ENCODE results near the gene PTN.
"Not testable (repeated sequence)": the region's sequence is repeated elsewhere in the genome, so short reads cannot be mapped to it uniquely, and the experiment has no call there.

Gene PTN

GRCh38 chr7:137298464-137298794, 45.1 kb downstream of the PTN start:
- H3K27me3 Mint-ChIP-seq: no peaks in the 10 kb centered on the region
- no peaks in the 10 kb centered on the region for H3K36me3 Mint-ChIP-seq

GRCh38 chr7:137297551-137298463, 45.7 kb downstream of the PTN start:
- Mint-ChIP-seq H3K27me3 (no peaks in the 10 kb centered on the region), H3K4me1 (no peaks in the 10 kb centered on the region), H3K4me3 (no peak overlapping the region), H3K9me3 (no peaks in the 10 kb centered on the region), H3K36me3 (no peaks in the 10 kb centered on the region), H3K27ac (no peak overlapping the region)
- ATAC-seq: no peak

More at GRCh38 chr7:137298464-137298794, 45.1 kb downstream of the PTN start:
- Mint-ChIP-seq H3K4me1 (no peaks in the 10 kb centered on the region), H3K4me3 (no peak overlapping the region), H3K9me3 (no peaks in the 10 kb centered on the region), H3K27ac (no peak overlapping the region)
- ATAC-seq: no peak

- no peaks in the 10 kb centered on the region for H3K36me3 Mint-ChIP-seq
- no peak overlapping the region for H3K4me3 Mint-ChIP-seq
- no peak for ATAC-seq
- H3K4me1 Mint-ChIP-seq: no peaks in the 10 kb centered on the region
- H3K27me3 Mint-ChIP-seq: no peaks in the 10 kb centered on the region
- H3K27ac Mint-ChIP-seq: no peak overlapping the region
- H3K9me3 Mint-ChIP-seq: no peaks in the 10 kb centered on the region
These were observed 47.0 kb downstream of the PTN start for GRCh38 chr7:137296576-137296975.

GRCh38 chr7:137295739-137296324, 47.7 kb downstream of the PTN start:
- Mint-ChIP-seq H3K27me3 (no peaks in the 10 kb centered on the region), H3K4me1 (no peaks in the 10 kb centered on the region), H3K27ac (no peak overlapping the region), H3K36me3 (no peaks in the 10 kb centered on the region), H3K4me3 (no peak overlapping the region), H3K9me3 (no peaks in the 10 kb centered on the region)
- ATAC-seq: no peak

- Mint-ChIP-seq H3K4me3 (no peak overlapping the region), H3K27ac (no peak overlapping the region), H3K9me3 (peaks cover 3% of the 10 kb centered on the region), H3K4me1 (no peaks in the 10 kb centered on the region), H3K36me3 (no peaks in the 10 kb centered on the region), H3K27me3 (no peaks in the 10 kb centered on the region)
- ATAC-seq: no peak
These were observed 54.4 kb downstream of the PTN start for GRCh38 chr7:137289101-137289500.

GRCh38 chr7:137287651-137288258, 55.8 kb downstream of the PTN start:
- Mint-ChIP-seq H3K9me3 (peaks cover 3% of the 10 kb centered on the region), H3K27me3 (no peaks in the 10 kb centered on the region), H3K36me3 (no peaks in the 10 kb centered on the region), H3K27ac (no peak overlapping the region), H3K4me3 (no peak overlapping the region), H3K4me1 (no peaks in the 10 kb centered on the region)
- ATAC-seq: no peak

- no peaks in the 10 kb centered on the region for H3K4me1 Mint-ChIP-seq
- no peak for ATAC-seq
- no peaks in the 10 kb centered on the region for H3K27me3 Mint-ChIP-seq
- H3K4me3 Mint-ChIP-seq: no peak overlapping the region
- H3K27ac Mint-ChIP-seq: no peak overlapping the region
- H3K9me3 Mint-ChIP-seq: no peaks in the 10 kb centered on the region
- no peaks in the 10 kb centered on the region for H3K36me3 Mint-ChIP-seq
These were observed 60.4 kb downstream of the PTN start for GRCh38 chr7:137283153-137283552.

- ATAC-seq: no peak
- no peaks in the 10 kb centered on the region for H3K4me1 Mint-ChIP-seq
- no peak overlapping the region for H3K4me3 Mint-ChIP-seq
- no peaks in the 10 kb centered on the region for H3K27me3 Mint-ChIP-seq
- H3K36me3 Mint-ChIP-seq: no peaks in the 10 kb centered on the region
- H3K27ac Mint-ChIP-seq: no peak overlapping the region
- no peaks in the 10 kb centered on the region for H3K9me3 Mint-ChIP-seq
These were observed 61.5 kb downstream of the PTN start for GRCh38 chr7:137282043-137282442.

- no peaks in the 10 kb centered on the region for H3K27me3 Mint-ChIP-seq
- ATAC-seq: no peak
- H3K27ac Mint-ChIP-seq: no peak overlapping the region
- no peaks in the 10 kb centered on the region for H3K36me3 Mint-ChIP-seq
- H3K4me1 Mint-ChIP-seq: no peaks in the 10 kb centered on the region
- H3K9me3 Mint-ChIP-seq: no peaks in the 10 kb centered on the region
- no peak overlapping the region for H3K4me3 Mint-ChIP-seq
These were observed 67.3 kb downstream of the PTN start for GRCh38 chr7:137276189-137276588.

- H3K27ac Mint-ChIP-seq: no peak overlapping the region
- no peak overlapping the region for H3K4me3 Mint-ChIP-seq
- no peaks in the 10 kb centered on the region for H3K27me3 Mint-ChIP-seq
- ATAC-seq: no peak
- no peaks in the 10 kb centered on the region for H3K36me3 Mint-ChIP-seq
- H3K9me3 Mint-ChIP-seq: peaks cover 5% of the 10 kb centered on the region
- H3K4me1 Mint-ChIP-seq: no peaks in the 10 kb centered on the region
These were observed 71.3 kb downstream of the PTN start for GRCh38 chr7:137272249-137272648.

GRCh38 chr7:137269240-137269639, 74.3 kb downstream of the PTN start:
- no peaks in the 10 kb centered on the region for H3K27me3 Mint-ChIP-seq
- H3K9me3 Mint-ChIP-seq: peaks cover 5% of the 10 kb centered on the region
- no peak overlapping the region for H3K4me3 Mint-ChIP-seq
- H3K36me3 Mint-ChIP-seq: no peaks in the 10 kb centered on the region
- no peak overlapping the region for H3K27ac Mint-ChIP-seq
- no peak for ATAC-seq
- H3K4me1 Mint-ChIP-seq: no peaks in the 10 kb centered on the region

- not testable (repeated sequence) for ATAC-seq, H3K4me3 Mint-ChIP-seq, H3K36me3 Mint-ChIP-seq, H3K9me3 Mint-ChIP-seq, H3K27ac Mint-ChIP-seq, H3K4me1 Mint-ChIP-seq, H3K27me3 Mint-ChIP-seq
These were observed 75.3 kb downstream of the PTN start for GRCh38 chr7:137268001-137268865.

- ATAC-seq: no peak
- H3K27ac Mint-ChIP-seq: no peak overlapping the region
- H3K4me1 Mint-ChIP-seq: no peaks in the 10 kb centered on the region
- H3K9me3 Mint-ChIP-seq: peaks cover 8% of the 10 kb centered on the region
- H3K4me3 Mint-ChIP-seq: no peak overlapping the region
- no peaks in the 10 kb centered on the region for H3K36me3 Mint-ChIP-seq
- no peaks in the 10 kb centered on the region for H3K27me3 Mint-ChIP-seq
These were observed 76.8 kb downstream of the PTN start for GRCh38 chr7:137266764-137267163.

GRCh38 chr7:137265480-137265879, 78.1 kb downstream of the PTN start:
- not testable (repeated sequence) for H3K4me3 Mint-ChIP-seq, H3K4me1 Mint-ChIP-seq, H3K27me3 Mint-ChIP-seq, H3K27ac Mint-ChIP-seq, H3K36me3 Mint-ChIP-seq, H3K9me3 Mint-ChIP-seq, ATAC-seq

GRCh38 chr7:137262599-137262998, 80.9 kb downstream of the PTN start:
- no peak for ATAC-seq
- no peak overlapping the region for H3K4me3 Mint-ChIP-seq
- H3K27ac Mint-ChIP-seq: no peak overlapping the region
- no peaks in the 10 kb centered on the region for H3K36me3 Mint-ChIP-seq
- peaks cover 4% of the 10 kb centered on the region for H3K9me3 Mint-ChIP-seq
- no peaks in the 10 kb centered on the region for H3K27me3 Mint-ChIP-seq
- H3K4me1 Mint-ChIP-seq: no peaks in the 10 kb centered on the region

Measured in stimulated activated memory B cell treated with anti-CD40 and anti-IgM and Interleukin-4, amounts not matched to agents 10 μg/mL and 1 μg/mL and 100 μg/mL, for 72 hours (primary cell).